ENCODE results near the gene TRIM17. TPM values are rescaled to one million over a fixed set of nuclear protein-coding genes. Genes with fewer than 3 reads are reported as not detected.
A peak's percentile ranks its signal among the peaks of the same experiment; 100 is the strongest.

The TRIM17 gene
- total and polyA plus RNA-seq, 12 donors, result 0.17 to 7.4 (median 0.96) TPM; not detected in 3

DNA sequence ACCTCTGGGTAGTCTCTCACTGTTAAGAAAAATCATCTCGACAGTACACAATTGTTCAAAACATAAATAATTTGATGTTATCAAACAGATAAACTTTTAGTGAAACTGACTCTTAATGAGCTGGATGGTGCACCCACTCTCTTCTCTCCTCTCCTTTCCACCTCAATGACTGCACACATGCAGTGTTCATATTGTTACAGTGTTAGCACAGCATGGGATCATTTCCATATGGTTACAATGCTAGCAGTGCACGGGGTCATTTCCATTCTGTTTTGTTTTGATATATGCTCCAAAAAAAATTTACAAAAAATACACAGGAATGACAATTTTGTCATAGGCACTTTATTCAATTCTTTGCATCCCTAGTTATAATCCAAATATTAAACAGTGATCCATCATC, 44.2 kb upstream of the TRIM17 start:
- peaks cover 19 to 38% of the 10 kb centered on the region in 2 donors for H3K4me1 ChIP-seq (replicated peaks in 1 of 2)

DNA sequence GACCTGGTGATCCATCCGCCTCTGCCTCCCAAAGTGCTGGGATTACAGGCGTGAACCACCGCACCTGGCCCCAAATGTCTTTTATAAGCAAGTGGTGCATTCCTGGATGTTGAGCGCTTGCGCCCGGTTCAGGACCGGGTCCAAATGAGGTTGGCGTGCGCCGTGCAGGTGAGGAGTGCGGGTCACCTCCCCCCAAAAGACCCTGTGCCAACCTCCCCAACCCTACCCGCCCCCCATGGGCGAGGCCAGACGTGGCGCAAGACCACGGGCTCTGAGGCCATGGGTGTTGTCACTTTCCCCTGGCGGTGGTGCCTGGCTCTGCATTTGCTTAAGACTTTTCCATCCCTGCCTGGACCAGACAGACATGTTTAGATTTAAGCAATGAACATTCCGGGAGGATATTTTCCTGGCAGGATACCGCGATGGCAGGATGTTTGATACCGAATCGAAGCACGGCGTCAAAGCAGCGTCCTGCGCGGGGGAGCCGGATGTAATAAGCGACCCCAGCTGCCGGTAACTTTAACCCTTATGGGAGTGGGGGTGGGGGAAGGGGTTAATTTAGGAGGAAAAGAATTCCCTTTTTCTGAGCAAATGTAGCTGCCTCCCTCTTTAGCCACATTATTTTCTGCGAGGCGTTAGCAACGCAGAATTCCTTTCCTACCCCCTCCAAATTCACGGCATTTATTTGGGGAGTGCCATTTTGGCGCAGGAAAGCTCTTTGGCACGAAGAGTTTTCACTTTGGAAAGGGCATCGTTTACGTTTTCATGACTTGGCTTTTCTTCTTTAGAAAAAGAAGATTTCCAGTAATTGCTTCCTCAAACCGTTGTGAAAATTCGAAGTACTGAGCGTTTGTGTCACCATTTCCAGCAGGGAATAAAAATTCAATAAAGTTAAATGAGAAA, 42.7 kb upstream of the TRIM17 start:
- TF ChIP-seq POLR2A (IDR thresholded peaks at IDR 0.05), result no peak
- TF ChIP-seq, protein P1, sequence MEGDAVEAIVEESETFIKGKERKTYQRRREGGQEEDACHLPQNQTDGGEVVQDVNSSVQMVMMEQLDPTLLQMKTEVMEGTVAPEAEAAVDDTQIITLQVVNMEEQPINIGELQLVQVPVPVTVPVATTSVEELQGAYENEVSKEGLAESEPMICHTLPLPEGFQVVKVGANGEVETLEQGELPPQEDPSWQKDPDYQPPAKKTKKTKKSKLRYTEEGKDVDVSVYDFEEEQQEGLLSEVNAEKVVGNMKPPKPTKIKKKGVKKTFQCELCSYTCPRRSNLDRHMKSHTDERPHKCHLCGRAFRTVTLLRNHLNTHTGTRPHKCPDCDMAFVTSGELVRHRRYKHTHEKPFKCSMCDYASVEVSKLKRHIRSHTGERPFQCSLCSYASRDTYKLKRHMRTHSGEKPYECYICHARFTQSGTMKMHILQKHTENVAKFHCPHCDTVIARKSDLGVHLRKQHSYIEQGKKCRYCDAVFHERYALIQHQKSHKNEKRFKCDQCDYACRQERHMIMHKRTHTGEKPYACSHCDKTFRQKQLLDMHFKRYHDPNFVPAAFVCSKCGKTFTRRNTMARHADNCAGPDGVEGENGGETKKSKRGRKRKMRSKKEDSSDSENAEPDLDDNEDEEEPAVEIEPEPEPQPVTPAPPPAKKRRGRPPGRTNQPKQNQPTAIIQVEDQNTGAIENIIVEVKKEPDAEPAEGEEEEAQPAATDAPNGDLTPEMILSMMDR (IDR thresholded peaks at IDR 0.05), result peak; percentile 51 to 70 (median 66)
- H3K27ac ChIP-seq, result peak overlapping the region in 3 of 5 donors; percentile 86 to 97 (median 96)
- no peaks in the 10 kb centered on the region for H3K9me3 ChIP-seq (replicated peaks in 1 of 3)
- no peaks in the 10 kb centered on the region for H3K36me3 ChIP-seq (replicated peaks in 1 of 2)
- peaks cover 23 to 42% of the 10 kb centered on the region in 2 donors for H3K4me1 ChIP-seq (replicated peaks in 1 of 2)
- 6 to 21% (median 11%) methylated on average over 23 to 41 of the region's 41 CpGs for WGBS, 4 donors
- DNase-seq, result peak; percentile 48 to 77 (median 58)
- no peaks in the 10 kb centered on the region for H3K27me3 ChIP-seq
- intact Hi-C loops (cut with DNase I), result no loop called here
- peak overlapping the region in 1 of 4 donors; percentile 67 for H3K4me3 ChIP-seq

More for the DNA sequence above, 44.2 kb upstream of the TRIM17 start:
- TF ChIP-seq, protein P1 (IDR thresholded peaks at IDR 0.05), result no peak
- no peak for TF ChIP-seq POLR2A (IDR thresholded peaks at IDR 0.05)
- H3K27ac ChIP-seq, result no peak overlapping the region
- intact Hi-C loops (cut with DNase I), result no loop called here
- no peak for DNase-seq
- H3K36me3 ChIP-seq (replicated peaks in 1 of 2), result no peaks in the 10 kb centered on the region
- no peak overlapping the region for H3K4me3 ChIP-seq
- 84 to 92% (median 85%) methylated on average over 2 of the region's 2 CpGs for WGBS, 4 donors
- H3K9me3 ChIP-seq (replicated peaks in 1 of 3), result no peaks in the 10 kb centered on the region
- H3K27me3 ChIP-seq, result peaks cover 7% of the 10 kb centered on the region

DNA sequence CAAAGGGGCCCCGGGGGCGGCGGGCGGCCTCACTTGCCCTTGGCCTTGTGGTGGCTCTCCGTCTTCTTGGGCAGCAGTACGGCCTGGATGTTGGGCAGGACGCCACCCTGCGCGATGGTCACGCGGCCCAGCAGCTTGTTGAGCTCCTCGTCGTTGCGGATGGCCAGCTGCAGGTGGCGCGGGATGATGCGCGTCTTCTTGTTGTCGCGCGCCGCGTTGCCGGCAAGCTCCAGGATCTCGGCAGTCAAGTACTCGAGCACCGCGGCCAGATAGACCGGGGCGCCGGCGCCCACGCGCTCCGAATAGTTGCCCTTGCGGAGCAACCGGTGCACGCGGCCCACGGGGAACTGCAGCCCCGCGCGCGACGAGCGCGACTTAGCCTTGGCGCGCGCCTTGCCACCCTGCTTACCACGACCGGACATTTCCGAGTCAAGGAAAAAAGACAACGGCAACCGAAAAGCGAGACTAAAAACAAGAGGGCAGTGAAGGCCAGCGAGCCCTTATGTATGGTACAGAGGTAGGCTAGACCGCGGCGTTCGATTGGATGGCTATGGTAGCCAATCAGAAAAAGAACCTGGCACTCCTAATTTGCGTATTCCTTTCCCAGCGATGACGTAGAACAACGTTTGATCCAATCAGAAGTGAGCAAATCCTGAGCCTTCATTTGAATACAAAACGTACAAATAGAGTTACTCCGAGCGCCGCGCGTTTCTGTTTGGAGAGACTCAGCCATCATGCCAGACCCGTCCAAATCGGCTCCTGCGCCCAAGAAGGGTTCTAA, 40.9 kb upstream of the TRIM17 start:
- H3K27me3 ChIP-seq, result no peaks in the 10 kb centered on the region
- H3K4me3 ChIP-seq, result peak overlapping the region in 3 of 4 donors; percentile 23 to 67 (median 30)
- WGBS, 4 donors, result 1% methylated on average over 26 to 74 of the region's 74 CpGs
- peak; percentile 87 to 98 (median 94) for DNase-seq
- H3K36me3 ChIP-seq (replicated peaks in 1 of 2), result no peaks in the 10 kb centered on the region
- intact Hi-C loops (cut with DNase I), result no loop called here
- peak; percentile 85 to 95 for TF ChIP-seq POLR2A (IDR thresholded peaks at IDR 0.05)
- TF ChIP-seq, protein P1 (IDR thresholded peaks at IDR 0.05), result peak in 5 of 6 experiments; percentile 32 to 61 (median 49)
- H3K4me1 ChIP-seq (replicated peaks in 1 of 2), result peaks cover 23 to 37% of the 10 kb centered on the region in 2 donors
- H3K9me3 ChIP-seq (replicated peaks in 1 of 3), result no peaks in the 10 kb centered on the region
- H3K27ac ChIP-seq, result peak overlapping the region; percentile 79 to 97 (median 90)

DNA sequence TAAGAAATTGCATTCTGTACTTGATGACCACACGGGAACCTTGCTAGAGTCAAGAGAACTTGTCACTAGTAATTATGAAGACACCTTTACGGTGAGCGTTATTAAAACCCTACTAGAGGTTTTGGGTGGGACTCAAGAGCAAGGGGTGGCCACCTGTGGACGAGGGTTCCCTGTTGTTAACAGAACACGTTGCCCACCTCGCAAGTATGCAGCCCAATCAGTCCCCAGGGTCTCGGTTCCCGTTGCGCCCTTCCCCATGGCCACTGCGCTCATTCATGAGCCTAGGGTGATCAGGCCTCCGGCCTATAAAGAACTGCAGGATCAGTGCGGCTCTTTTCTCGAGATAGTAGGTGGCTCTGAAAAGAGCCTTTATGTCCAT, 40.3 kb upstream of the TRIM17 start:
- WGBS, 4 donors, result 12 to 21% (median 16%) methylated on average over 11 to 13 of the region's 13 CpGs

More for the DNA sequence above, 40.3 kb upstream of the TRIM17 start:
- Histone ChIP-seq H3K4me3 (peak overlapping the region in 3 of 4 donors; percentile 23 to 67 (median 30)), H3K27ac (peak overlapping the region; percentile 79 to 97 (median 90)), H3K36me3 (replicated peaks in 1 of 2) (no peaks in the 10 kb centered on the region), H3K27me3 (no peaks in the 10 kb centered on the region), H3K4me1 (replicated peaks in 1 of 2) (peaks cover 23 to 37% of the 10 kb centered on the region in 2 donors), H3K9me3 (replicated peaks in 1 of 3) (no peaks in the 10 kb centered on the region)
- no peak for DNase-seq
- intact Hi-C loops (cut with DNase I), result no loop called here
- TF ChIP-seq, protein P1 (IDR thresholded peaks at IDR 0.05), result no peak
- no peak for TF ChIP-seq POLR2A (IDR thresholded peaks at IDR 0.05)

All from adrenal gland (tissue), 12 donors.